DMS 273 treated with DMSO at 0.1 percent for 48 hours (cell line): ENCODE results near the gene STK17A.
A peak's percentile ranks its signal among the peaks of the same experiment; 100 is the strongest.
"Not testable (repeated sequence)": the region's sequence is repeated elsewhere in the genome, so short reads cannot be mapped to it uniquely, and the experiment has no call there.

Experiments used
- DNase-seq: peaks from one replicate; lab custom pipeline; 2025; lab: John Stamatoyannopoulos, UW

The STK17A gene

GRCh38 chr7:43600056-43600455 lies 17.1 kb downstream of the STK17A start:
- DNase-seq = no peak

DNA sequence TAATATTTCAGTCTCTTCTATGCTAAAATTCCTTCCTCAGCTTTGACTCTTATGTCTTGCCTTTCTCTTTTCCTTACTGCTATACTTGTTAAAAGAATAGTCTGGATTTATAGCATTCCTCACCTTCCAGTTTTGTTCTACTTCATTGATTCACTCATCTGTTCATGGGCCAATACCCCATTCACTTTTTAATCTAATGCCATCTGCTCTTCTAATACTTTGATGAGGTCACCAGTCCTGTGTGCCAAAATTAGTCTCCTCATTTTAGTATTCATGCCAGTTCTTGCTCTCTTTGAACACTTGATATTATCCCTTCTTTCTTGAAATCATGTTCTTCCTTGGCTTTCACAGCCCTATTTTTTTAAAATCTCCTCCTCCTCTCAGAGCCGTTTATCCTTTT lies 19.3 kb downstream of the STK17A start:
- peak; percentile 53 for DNase-seq

- DNase-seq = no peak
Measured at GRCh38 chr7:43604251-43604650, 21.3 kb downstream of the STK17A start.

DNA sequence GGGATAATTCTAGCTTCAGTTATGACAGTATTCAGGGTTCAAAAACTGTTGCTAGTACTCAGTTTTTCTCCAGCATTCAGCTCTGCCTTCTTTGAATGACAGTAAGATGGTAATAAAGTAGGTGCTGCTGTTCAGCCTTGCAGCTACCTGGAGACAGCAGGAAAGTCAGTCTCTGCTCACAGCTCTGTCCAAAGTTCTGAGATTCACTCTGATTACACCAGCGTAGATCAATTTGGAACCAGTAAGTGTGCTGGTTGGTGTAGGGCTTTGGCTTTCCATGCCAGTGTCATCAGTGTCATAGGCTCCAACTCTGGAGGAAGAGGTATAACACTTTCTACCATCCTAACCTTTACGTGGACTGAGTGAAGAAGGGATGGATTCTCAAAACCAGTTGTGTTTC lies 26.2 kb downstream of the STK17A start:
- DNase-seq = no peak

DNA sequence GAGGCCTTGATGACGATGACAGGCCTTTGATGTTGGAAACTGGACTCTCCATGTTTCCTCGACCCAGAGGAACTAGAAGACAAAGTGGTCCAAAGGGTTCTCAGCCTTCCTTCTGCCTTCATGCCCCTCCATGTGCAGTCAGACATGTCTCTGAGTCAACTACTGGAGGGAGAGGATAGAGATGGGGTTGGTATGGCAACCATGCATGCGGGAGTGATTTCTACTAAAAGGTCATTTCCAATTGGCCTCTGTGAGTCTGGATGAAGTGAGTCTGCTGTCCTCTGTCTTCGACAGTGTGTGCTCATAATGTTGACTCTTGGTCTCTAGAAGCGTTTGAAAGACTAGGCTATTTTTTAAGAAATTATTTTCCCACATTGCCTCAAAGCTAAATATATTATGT lies 29.2 kb downstream of the STK17A start:
- no peak for DNase-seq

GRCh38 chr7:43612599-43613589 lies 30.0 kb downstream of the STK17A start:
- DNase-seq = no peak

GRCh38 chr7:43615558-43616145 lies 32.7 kb downstream of the STK17A start:
- DNase-seq = no peak

DNA sequence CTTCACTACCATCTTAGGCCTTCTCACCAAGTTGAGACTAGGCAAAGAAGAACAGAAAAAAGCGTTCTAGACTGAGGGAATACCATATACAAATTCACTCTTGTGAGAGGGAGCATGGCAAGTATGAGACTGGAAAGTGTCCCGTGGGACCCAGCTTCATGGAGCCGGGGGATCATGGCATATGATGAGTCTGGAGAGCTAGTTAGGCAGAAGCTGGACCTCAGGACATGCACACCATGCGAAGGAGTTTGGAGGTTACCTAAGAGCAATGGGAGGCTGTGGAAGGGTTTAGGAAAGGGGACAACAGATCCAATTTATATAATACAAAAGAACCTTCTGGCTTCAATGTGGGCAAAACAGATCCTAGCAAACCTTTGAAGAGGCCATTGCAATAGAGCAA lies 34.1 kb downstream of the STK17A start:
- no peak for DNase-seq

DNA sequence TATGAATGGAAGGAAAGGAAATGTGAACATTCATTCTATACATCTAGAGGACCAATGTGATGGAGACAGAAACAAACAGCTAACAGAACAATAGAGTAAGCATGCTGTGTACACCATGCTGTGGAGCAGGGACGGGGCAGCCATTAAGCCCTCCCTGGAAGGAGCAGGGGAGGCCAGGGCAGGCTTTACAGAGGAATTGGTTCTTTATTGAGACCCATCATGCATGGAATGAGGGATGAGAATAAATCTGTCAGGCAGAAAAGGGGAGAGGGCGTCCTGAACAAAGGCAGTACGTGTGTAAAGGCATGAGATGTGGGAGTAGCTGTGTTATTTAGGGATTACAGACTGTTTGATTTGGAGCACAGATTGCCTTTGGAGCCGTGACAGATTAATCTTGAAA lies 35.2 kb downstream of the STK17A start:
- no peak for DNase-seq

- DNase-seq = no peak
Measured at GRCh38 chr7:43619213-43620012, 36.5 kb downstream of the STK17A start.

- no peak for DNase-seq
Measured at GRCh38 chr7:43621729-43622448, 39.0 kb downstream of the STK17A start.

GRCh38 chr7:43624156-43624555 lies 41.2 kb downstream of the STK17A start:
- no peak for DNase-seq

- no peak for DNase-seq
Measured at GRCh38 chr7:43625453-43625852, 42.5 kb downstream of the STK17A start.

DNA sequence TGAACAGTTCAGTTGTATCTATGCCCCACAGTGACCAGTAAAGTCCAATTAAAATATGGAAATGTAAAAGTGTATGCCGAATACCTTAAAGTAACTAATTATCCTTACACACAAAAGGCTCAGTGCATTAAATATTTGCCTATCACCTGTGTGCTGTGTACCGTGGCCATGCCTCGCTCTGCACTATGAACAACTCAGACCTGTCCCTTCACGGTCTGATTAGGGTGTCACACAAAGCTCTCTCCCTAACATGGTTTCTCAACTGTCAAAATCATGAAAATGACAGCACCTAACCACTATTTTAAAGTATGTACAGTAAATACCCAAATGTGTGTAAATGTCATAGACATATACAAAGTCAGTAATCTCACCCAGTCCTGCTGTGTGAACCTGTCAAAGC lies 43.1 kb downstream of the STK17A start:
- DNase-seq = no peak

DNA sequence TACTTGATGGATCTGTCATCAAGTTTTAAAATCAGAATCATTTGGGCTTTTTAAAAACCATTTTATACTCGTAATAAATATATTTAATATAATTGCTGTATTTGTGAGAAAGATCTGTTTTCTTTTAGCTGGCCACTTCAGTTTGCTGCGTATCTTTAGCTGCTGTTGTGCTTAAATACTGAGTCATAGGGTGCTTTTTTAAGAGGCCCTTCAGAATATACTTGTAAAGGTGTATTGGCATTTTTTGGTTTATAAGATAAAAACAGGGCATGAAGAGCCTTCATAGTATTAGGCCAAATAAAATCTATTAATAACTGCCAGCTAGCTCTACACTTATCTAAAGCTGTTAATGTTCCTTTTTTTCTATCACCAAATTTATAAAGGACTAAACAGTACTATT lies 43.8 kb downstream of the STK17A start:
- DNase-seq = no peak

GRCh38 chr7:43627798-43628197 lies 44.9 kb downstream of the STK17A start:
- DNase-seq = not testable (repeated sequence)

- no peak for DNase-seq
Measured at GRCh38 chr7:43628431-43628830, 45.5 kb downstream of the STK17A start.

- DNase-seq = no peak
Measured at GRCh38 chr7:43629857-43630256, 46.9 kb downstream of the STK17A start.

DNA sequence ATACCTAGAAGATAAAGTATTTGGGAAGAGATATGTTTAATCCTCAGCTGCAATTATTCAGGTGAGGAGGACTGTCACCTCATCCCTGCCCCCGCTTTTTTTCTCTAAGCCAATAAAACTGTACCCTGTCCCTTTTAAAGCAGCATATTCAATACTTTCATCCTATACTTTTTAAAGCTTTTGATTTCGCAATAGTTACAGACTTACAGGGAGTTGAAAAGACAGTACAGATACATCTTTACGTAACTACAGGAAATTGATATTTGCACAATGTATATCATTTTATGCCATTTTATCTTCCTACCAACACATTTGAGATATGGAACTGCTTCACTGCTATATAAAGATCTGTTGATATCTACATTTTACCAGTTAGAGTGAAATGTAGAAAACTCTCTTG lies 47.6 kb downstream of the STK17A start:
- DNase-seq = no peak

DNA sequence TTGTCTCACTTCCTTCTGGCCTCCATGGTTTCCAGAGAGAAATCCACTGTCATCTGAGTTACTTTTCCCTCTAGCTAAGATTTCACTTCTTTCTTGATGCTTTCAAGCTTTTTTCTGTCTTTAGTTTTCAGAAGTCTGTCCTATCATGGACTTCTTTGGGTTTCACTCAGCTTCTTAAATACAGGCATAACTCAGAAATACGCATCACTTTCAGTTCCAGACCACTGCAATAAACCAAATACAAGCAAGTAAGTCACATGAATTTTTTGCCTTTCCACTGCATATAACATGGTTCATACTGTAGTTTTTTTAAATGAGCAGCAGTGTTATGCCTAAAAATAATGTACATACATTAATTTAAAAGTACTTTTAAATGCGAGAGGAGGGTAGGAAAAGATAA lies 48.7 kb downstream of the STK17A start:
- no peak for DNase-seq

DNA sequence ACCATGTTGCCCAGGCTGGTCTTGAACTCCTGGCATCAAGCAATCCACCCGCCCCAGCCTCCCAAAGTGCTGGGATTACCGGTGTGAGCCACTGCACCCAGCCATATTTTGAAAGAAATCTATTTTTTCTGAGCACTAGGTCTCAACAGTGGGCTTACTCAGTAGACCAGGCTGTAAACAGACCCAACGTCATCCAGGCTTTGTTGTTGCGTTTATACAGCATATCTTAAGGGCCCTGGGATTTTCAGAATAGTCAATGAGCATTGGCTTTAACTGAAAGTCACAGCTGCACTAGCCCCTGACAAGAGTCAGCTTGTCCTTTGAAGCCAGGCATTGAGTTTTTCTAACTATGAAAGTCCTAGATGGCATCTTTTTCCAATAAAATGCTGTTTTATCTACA lies 49.8 kb downstream of the STK17A start:
- DNase-seq = no peak

GRCh38 chr7:43634384-43634783 lies 51.5 kb downstream of the STK17A start:
- DNase-seq = no peak
